NCI-H446 treated with DMSO at 0.1 percent for 48 hours (cell line): Measurements from ENCODE around the gene PPTC7.
"Not testable (repeated sequence)": the region's sequence is repeated elsewhere in the genome, so short reads cannot be mapped to it uniquely, and the experiment has no call there.

ENCODE experiments used
- DNase-seq: peaks from one replicate; lab custom pipeline; 2025; lab: John Stamatoyannopoulos, UW

PPTC7 gene

DNA sequence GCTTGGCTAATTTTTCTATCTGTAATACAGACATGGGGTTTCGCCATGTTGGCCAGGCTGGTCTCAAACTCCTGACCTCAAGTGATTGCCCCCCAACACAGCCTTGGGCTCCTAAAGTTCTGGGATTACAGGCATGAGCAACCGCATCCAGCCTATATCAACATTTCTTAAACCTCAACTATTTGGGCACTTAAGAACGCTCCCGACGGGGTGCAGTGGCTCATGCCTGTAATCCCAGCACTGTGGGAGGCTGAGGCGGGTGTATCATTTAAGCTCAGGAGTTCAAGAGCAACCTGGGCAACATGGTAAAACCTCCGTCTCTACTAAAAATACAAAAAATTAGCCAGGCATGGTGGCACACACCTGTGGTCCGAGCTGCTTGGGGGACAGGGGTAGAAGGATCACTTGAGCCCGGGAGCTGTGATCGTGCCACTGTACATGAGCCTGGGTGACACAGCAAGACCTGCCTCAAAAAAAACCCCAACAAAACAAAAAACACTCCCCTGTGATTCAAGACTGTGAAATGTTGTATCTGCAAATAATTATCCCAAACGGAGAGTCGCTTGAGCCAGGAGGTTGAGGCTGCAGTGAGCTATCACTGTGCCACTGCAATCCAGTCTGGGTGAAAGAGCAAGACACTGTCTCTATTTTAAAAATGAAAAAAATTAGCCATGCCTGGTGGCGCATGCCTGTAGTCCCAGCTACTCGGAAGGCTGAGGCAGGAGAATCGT lies 21.5 kb downstream of the PPTC7 start:
- DNase-seq: no peak

DNA sequence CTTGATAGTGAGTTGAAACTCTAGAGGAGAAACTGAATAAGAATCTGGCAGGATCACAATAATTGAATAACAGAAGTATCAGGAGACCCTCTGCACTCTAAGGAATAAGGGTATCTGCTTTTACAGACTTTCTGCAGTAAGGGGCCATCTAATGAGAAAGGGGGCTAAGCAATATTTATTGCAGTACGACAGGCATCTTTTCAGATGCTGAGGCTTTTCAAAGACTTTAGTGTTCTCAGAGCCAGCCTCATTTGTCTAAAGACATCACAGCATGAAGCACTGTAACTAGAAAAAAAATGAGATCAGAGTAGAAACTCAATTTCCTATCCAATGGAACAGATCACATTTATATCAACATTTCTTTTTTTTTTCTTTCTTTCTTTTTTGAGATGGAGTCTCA lies 22.2 kb downstream of the PPTC7 start:
- no peak for DNase-seq

DNA sequence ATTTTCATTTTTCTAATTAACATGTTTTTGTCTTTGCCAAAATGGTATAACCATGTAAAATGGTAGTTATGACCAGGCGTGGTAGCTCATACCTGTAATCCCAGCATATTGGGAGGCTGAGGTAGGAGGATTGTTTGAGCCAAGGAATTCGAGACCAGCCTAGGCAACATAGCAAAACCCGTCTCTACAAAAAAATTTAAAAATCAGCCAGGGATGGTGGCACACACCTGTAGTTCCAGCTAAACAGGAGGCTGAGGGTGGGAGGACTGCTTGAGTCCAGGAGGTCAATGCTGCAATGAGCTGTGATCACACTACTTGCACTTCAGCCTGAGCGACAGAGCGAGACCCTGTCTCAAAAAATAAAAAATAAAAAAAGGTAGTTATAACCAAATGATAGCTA lies 23.1 kb downstream of the PPTC7 start:
- DNase-seq: no peak

DNA sequence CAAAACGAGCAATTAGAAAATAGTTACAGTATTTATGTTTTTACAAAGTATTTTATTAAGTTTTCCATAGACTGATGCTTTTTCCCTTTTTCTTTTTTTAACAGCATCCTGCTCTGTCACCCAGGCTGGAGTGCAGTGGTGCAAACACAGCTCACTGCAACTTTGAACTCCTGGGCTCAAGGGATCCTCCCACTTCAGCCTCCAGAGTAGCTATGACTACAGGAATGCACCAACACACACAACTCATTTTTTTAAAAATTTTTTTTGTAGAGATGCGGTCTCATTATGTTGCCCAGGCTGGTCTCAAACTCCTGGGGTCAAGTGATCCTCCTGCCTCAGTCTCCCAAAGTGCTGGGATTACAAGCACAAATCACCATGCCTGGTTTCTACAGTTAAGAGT lies 24.2 kb downstream of the PPTC7 start:
- not testable (repeated sequence) for DNase-seq

DNA sequence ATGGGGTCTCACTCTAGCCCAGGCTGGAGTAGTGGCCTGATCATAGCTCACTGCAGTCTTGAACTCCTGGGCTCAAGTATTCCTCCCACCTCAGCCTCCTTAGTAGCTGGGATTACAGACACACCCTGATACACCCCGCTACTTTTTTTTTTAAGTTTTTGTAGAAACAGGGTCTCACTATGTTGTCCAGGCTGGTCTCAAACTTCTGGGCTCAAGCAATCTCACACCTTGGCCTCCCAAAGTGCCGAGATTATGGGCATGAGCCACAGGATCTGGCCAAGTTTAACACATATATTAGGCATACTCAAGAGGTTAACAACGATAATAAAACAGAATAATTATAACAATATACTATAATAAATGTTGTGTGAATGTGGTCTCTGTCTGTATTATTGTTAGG lies 25.8 kb downstream of the PPTC7 start:
- DNase-seq: no peak

DNA sequence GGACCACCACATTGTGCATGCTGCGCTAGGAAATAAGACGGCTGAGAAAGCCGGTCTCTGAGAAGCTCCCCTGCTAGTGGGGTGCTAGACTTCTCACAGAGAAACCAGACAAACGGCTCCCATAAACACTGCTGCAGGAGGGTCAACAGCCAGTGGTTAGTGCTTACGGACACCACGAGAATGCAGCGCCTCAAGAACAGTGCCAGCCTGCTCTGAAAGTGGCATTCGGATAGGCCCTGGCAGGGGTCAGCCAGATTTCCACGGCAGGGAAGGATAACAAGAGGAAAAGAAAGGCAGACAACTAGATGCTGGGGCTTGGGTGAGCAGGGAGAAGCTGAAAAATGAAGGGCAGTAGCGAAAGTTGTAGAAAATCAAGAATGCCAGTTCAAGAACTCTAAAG lies 26.4 kb downstream of the PPTC7 start:
- no peak for DNase-seq

DNA sequence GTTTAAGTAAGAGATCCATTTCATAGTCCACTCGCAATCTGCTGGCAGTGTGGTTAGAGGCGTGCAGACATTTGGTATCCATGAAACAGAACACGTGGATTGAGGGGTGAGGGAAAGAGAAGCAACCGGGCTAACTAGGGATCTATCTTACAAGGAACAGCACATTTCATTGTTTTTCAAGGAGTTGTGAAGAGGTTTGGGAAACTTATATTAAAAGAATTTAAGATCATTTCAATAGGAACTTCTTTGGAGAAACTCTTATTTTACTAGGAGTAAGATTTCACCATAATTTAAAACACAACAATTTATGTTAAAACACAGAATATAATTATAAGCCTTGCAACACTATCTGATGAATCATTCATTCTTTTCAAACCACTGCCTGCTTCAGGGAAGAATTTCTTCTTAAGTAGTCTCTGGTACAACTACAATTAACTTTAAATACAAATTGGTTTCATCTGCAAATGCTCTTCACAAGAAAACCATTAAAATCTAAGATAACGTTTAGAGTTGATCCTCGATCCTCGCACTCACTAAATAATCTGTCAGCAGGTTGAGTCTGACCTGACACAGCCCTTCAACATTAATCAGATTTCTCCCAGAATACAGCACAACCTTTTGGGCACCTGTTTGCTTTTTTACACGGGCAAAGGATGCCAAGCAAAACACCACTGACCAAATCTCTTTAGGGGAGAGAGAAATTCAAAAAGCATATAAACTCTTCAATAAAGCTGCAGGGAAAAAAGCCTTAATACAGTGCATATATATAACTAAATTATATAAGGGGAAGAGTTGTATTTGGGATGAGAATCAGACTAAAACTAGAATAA lies 27.3 kb downstream of the PPTC7 start:
- no peak for DNase-seq

DNA sequence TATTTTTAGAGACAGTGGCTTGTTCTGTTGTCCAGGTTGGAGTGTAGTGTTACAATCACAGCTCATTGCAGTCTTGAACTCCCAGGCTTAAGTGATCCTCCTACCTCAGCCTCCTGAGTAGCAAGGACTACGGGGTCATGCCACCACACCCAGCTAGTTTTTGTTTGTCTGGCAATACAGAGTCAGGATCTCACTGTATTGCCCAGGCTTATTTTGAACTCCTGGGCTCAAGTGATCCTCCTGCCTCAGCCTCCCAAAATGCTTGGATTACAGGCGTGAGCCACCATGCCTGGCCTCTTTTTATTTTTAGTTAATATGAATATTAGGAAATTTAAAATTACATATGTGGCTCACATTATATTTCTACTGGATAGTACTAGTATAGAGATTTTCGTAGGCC lies 28.9 kb downstream of the PPTC7 start:
- no peak for DNase-seq

DNA sequence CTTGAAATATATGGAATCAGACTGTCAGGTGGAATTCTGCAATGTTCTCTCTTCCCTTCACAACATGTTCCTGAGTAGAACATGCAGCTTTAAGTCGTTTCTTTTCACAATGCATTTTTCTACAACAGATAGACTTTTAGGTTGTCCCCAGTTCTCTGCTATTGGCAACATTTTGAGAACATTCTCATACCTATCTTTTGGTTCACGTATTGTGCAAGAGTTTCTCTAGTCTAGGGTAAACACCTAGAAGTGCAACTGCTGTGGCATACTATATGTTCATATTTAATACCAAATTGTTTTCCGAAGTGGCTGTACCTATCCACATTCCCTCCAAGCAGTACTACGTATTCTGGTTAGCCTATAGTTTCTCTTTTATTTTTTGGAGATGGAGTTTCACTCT lies 32.1 kb downstream of the PPTC7 start:
- no peak for DNase-seq

DNA sequence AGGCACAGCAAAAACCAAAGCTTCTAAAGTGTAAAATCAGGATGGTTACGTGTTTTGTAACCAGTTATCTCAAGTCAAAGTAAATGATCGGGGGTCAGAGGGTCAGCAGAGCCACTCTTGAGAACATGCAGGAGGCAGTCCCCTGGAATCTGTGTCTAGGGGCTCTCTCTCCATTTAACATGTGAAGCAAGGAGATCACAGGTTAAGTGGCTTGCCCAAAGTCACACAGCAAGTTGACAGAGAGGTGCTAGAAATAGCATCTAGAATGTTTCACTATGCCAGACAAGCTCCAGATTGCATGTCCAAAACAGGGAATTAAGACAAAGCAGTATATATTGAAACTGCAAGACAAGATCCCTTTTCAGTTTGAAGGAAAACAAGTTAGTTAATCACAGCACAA lies 33.4 kb downstream of the PPTC7 start:
- no peak for DNase-seq

DNA sequence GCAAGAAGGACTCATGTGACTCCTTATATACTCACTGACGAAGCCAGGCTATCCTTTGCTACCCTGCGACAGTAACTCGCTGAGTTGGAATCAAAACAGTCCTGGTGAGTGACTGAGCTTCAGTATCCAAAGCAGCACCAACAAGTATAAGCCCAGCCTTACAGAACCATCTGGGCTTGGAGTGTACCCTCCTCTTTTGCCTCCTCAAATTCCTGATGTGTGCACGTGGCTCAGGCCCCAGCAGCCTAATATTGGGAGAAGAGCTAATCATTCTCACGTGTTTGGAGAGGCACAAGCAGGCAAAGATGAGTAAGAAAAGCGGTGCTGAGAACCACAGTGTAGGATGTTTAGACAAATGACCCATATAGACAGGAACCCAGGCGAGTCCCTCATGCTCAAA lies 34.4 kb downstream of the PPTC7 start:
- DNase-seq: no peak

DNA sequence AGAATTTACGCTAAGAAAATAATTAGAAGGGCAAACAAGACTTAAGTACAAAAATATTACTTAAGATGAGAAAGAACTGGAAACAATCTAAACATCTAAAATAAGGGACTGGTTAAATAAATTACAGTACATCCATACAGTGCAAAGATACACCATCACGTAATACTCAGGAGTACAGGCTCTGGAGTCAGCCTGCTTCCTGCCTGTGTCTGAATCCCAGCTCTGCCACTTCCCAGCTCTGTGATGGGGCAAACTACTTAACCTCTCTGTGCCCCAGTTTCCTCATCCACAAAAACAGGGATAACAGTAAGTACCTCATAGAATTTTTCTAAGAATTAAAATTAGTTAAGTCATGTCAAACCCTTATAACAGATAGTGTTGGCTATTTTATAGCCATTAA lies 36.0 kb downstream of the PPTC7 start:
- DNase-seq: no peak

DNA sequence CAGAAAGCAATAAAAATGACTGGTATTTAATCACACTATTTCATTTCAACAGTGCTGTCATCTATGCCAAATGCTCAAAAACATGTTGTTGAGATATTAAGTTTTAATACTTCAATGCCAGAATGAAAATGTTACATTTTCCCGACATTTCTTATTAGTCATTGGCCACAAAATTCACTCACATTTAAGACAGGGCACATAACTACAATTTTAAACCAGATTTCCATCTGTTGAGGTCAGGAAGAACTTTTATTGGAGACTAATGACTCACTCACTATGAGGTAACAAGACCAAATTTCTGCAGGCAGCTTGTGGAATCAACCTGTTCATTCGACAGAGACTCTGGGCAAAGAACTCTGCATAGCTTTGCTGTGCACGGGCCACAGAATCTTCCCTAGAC lies 36.8 kb downstream of the PPTC7 start:
- no peak for DNase-seq

DNA sequence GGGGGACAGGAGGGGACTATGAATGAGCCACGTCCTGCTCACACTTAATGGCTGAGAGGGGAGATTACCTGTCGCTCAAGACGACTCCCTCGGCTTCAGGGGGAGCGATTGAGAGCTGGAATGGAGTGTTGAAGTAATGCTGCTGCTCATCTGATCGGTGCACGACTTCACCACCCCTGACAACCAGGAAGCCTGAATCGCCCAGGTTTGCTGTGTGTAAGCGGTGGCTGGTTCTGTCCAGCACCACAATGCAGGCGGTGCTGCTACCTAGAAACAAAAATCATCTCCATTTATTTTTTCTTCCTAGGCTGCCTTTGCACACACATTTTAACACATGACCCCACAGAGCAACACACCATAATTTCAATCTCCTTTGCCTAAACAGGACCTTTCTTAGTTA lies 37.3 kb downstream of the PPTC7 start:
- no peak for DNase-seq

DNA sequence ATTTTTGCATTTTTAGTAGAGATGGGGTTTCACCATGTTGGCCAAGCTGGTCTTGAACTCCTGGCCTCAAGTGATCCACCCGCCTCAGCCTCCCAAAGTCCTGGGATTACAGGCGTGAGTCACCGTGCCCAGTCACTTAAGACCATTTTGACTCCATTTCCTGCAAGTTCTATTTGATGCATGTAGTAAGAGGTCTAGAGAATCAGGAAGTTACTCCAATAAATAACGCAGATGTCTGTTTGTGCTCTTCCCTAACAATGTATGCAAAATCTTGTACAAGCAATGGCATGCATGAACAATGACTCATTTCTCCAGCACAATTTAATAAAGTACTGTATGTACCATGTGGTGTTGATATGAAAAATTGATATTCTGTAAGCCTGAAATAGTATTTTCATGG lies 37.9 kb downstream of the PPTC7 start:
- DNase-seq: not testable (repeated sequence)

DNA sequence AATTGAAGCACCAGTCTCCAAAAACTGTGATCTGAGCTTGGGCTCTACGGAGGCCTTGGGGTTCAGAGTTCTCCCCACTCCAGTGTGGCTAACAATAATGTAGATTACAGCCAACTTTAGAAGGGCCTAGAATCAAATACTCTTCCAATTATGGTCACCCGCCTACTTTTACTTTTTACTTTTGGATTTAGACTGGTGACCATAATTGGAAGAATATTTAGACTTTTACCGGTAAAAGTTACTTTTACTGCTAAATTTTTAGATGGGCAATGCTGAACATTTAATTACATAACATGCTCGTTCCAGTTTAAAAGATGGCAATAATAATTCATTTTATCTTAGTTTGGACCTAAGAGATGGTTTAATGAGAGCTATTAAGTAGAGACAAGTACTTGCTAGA lies 39.2 kb downstream of the PPTC7 start:
- no peak for DNase-seq

DNA sequence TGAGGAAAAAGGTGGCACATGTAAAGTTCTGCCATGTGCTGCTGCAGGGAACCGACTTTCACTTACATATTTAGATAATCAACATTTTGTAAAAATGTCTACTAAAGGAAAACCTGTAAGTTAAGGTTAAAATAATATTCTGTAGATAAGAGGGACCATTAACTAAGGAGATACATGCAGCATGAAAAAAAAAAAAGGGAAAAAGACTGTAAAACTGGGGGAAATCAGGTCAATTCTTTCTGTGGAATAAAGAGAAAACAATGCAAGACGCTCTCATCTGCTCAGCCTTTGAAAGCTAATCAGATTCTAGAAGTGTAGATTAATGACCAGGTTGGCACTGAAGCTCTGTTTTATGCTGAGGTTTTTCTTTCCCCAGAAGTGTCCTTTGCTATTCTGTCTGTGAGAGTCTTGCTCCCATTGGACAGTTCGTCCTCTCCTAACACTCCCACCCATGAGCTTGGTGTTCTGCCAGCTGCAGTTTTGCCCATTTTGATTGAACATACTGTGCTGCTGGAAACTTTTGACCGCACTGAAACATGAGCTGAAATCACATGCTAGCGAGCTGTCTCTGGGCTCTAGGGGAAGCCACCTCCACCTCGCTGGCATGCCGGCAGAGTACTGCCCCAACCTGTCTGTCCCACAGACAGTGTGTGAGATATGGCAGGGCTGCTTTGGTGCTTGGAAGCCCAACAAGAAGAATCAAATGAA lies 39.7 kb downstream of the PPTC7 start:
- peak; percentile 47 for DNase-seq

DNA sequence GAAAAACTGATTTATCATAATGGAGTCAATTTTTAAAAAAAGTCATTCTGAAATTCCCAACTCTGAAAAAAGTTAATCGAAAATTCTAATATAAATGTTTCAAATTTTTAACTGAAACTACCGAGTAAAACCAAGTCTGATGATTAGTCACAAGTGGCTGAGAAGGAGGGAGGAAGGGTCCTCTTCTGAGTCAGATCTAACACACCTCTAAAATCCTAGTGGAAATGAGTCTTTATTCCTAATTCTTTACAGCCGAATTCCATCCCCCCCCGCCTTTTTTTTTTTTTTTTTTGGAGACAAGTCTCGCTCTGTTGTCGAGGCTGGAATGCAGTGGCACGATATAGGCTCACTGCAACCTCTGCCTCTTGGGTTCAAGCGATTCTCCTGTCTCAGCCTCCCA lies 43.1 kb downstream of the PPTC7 start:
- DNase-seq: no peak

DNA sequence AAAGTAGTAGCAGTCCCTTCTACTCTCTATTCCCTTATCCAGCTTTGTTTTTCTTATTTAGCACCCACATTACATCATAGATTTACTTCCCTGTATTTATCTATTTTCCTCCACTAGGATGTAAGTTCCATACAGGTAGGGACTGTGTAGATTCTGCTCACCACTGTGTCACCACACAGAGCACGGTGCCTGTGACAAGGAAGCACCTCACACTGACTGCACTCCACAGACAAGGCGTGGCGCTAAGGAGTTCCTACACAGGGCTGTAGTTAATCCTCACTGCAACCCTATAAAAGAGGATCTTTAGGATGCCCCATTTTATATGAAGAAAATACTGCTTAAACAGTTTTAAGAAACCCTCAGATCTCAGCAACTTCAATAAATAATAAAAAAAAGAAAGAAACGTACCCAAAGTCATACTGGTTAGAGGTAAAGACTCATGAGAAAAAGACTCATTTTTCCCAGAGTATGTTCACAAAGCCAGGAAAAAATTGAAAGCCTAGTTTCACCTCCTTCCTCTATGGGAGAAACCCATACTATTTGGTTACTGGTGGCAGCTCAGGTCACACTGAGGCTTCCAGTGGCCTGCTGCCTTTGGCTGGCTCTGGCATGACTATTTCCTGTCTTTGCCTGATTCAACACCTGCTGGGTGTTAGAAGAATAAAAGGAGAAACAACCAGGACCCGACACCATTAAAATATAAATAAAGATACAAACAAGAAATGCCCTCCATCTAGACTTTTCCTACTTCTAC lies 44.1 kb downstream of the PPTC7 start:
- DNase-seq: no peak

DNA sequence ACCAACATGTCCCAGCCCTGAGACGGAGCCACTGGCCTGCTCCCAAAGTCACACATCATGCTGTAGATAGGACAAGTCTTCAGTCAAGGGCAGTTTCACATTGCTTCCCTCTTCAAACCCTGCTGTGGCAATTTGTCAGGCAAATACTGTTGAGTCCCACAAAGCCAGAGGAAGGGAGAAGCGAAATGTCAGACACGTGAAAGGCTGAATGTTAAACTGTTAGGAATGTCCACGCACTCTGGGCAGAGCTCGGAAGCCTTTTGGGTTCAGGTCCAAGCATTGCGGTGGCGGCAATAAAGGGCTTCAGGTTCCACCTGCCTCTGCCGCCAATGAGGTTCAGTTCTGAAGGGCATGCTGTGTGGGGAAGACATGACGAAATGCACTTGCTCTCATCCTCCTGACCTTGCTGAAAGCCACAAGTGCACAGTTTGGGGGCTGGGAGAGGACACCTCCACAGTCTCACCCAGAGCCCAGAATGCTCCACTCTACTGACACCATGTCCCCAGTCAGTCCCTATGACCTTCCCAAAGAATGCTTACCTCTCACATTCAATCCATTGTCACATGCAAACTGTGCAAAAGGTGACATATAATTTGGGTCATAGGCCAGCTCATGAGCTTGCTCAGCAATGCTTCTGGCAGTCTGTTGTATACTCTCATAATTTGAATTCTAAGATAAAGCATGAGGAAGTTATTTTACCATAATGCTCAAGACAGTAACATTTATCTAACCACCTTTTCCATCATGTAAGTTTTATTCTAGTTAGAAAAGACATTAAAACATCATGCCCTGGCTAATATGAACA lies 45.3 kb downstream of the PPTC7 start:
- no peak for DNase-seq

DNA sequence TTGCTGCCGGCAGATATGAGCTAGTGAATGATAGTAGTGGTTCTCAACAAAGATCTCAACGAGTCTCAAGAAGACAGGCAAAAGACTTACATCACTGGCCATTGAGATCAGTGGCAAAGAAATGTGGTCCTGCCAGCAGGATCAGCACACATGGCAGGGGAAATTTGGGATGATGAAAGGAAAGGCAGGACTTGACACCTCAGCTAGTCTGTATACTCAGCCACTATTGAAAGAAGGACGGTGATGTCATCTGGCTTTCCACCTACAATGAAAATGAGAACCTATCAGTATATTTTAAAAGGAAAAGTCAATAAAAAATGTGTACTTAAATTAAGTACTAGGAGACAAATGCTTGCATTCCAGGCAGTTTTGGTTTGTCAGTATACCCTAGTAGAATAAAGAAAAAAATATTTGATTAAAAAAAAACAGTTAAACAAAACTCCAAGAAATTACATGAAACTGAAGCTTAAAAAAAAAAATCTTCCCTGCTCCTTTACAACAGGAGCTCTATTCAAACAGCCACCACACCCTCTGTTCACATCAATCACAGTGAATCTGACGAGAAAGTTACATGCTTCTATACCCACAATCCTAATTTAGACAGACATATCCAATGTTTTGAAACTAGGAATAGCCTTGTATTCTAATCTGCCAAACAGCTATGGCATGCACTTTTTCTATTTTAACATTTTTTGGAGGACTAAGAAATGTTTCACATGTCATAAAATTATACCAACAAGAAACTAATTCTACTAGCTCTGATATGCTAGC lies 46.1 kb downstream of the PPTC7 start:
- DNase-seq: no peak
